A549 treated with AZD9567 at 1 μM for 4 hours (cell line): Measurements from ENCODE around the gene TESPA1. TPM values are rescaled to one million over a fixed set of nuclear protein-coding genes. Genes with fewer than 3 reads are reported as not detected.

Experiments
- total RNA-seq: library from RNA; stranded (reverse); fragments of 200-300 nt; extraction: Qiagen RNA extraction; gene quantifications from 5 replicates; pipeline ENCODE4 v1.2.3, GENCODE V29; 2022; ENCODE audit not compliant: insufficient read depth

TESPA1 gene
- total RNA-seq, result not detected in 5 replicates

GRCh38 chr12:54984658-54985376, at the start of gene TESPA1:
TESPA1 (minus strand) TSS chr12:54984762; CDS start chr12:54974562, 10,200 bp downstream.

GRCh38 chr12:55019784-55020183, 35.2 kb upstream of the TESPA1 start, which contains the start of gene NEUROD4:
NEUROD4 (plus strand) TSS chr12:55019974; CDS start chr12:55026440, 6,466 bp downstream.

Other genes with a start within 250 kb of the TESPA1 start
- gene MUCL1, start 130.2 kb downstream of the TESPA1 start, total RNA-seq, result not detected in 5 replicates
- gene NEUROD4, start 35.2 kb upstream of the TESPA1 start, total RNA-seq, result 0.03 TPM in 1 of 5 replicates, not detected in the others
- gene OR9K2, start 141.6 kb upstream of the TESPA1 start, total RNA-seq, result not detected in 5 replicates
- gene OR10A7, start 236.3 kb upstream of the TESPA1 start, total RNA-seq, result not detected in 5 replicates